GM12874 (cell line): Measurements from ENCODE around the gene HMGXB4.

Source experiments
- TF ChIP-seq, protein P1 (sequence below): IDR thresholded peaks from 2 replicates; pipeline ENCODE4 v1.5.1; 2011; ENCODE audit warnings: low read depth, mild to moderate bottlenecking, control low read depth, low read length, moderate library complexity; ENCODE audit not compliant: insufficient read depth

The HMGXB4 gene

DNA sequence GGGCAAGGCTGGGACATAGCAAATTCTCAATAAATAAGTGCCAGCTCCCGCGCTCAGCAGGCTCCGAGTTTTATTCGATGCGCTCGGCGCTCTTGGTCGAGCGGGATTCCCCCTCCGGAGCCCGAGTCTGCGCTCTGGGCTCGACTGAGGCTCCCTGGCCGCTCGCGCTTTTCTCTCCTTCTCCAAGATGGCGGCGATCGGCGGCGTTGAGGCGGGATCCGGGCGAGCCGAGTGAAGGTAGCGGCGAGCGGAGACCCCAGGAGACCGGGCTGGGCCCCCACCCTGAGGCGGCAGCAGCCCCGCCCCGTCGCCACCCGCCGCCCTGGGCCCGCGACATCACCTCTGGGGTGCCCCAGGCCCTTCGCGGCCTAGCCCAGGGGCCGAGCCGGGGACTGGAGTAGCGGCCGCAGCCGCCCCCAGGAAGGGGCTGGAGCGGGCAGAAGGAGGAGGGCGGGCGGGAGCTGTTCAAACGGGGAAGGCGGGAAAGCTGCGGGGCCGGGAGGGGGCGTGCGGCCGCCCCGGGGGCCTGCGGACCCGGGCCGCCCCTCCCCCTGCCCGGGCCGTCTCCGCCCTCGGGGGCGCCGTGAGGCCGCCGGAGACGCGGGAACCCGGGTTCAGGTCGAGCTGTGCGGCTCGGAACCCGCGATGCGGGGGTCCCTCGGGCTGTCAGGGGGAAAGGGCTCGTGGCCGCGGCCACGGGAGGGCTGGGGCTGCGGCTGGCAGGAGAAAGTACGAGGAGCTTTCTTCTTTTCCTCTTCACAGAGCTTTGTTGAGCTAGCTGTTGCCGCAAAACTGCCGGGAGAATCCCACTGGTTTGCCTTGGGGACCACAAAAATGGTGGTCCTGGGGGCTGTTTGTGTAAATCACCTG lies at the start of gene HMGXB4:
Gene HMGXB4 (plus strand): TSS at position 173 of the 870 bp plus-strand sequence. CDS start 4,898 bp downstream, outside the sequence.
- TF ChIP-seq, protein P1, sequence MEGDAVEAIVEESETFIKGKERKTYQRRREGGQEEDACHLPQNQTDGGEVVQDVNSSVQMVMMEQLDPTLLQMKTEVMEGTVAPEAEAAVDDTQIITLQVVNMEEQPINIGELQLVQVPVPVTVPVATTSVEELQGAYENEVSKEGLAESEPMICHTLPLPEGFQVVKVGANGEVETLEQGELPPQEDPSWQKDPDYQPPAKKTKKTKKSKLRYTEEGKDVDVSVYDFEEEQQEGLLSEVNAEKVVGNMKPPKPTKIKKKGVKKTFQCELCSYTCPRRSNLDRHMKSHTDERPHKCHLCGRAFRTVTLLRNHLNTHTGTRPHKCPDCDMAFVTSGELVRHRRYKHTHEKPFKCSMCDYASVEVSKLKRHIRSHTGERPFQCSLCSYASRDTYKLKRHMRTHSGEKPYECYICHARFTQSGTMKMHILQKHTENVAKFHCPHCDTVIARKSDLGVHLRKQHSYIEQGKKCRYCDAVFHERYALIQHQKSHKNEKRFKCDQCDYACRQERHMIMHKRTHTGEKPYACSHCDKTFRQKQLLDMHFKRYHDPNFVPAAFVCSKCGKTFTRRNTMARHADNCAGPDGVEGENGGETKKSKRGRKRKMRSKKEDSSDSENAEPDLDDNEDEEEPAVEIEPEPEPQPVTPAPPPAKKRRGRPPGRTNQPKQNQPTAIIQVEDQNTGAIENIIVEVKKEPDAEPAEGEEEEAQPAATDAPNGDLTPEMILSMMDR = peak; percentile 34

GRCh38 chr22:35208003-35208402 lies 49.3 kb upstream of the HMGXB4 start:
- TF ChIP-seq, protein P1 = no peak

DNA sequence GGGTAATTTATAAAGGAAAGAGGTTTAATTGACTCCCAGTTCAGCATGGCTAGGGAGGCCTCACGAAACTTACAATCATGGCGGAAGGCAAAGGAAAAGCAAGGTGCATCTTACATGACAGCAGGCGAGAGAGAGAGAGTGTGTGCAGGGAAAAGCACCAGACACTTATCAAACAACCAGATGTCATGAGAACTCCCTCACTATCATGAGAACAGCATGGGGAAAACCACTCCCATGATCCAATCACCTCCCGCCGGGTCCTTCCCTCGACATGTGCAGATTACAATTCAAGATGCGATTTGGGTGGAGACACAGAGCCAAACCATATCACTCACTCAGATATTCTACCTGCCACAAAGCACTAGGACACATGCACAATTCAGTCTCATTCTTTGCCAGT lies 48.1 kb upstream of the HMGXB4 start:
- TF ChIP-seq, protein P1 = no peak

GRCh38 chr22:35212009-35212408 lies 45.3 kb upstream of the HMGXB4 start:
- TF ChIP-seq, protein P1 = no peak

DNA sequence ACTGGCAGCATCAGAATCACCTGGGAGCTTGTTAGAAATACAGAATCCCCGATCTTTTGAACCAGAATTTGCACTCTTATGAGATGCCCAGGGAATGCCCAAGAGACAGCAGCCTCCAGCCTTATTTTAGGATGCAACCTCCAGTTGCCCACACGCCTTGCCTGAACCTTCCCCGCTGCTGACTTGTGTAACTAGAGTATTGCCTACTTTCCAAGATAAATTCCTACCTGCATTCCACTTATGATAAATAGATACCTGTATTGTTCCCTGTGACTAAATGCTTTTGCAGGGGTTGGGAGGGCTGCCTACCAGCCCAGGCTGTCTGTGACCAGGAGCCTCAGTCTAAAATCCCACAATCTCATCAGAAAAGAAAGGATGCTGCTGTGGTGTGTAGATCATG lies 44.3 kb upstream of the HMGXB4 start:
- TF ChIP-seq, protein P1 = no peak

GRCh38 chr22:35214968-35215367 lies 42.3 kb upstream of the HMGXB4 start:
- TF ChIP-seq, protein P1 = no peak

GRCh38 chr22:35215993-35216392 lies 41.3 kb upstream of the HMGXB4 start:
- TF ChIP-seq, protein P1 = no peak
